K562 (cell line): ENCODE results near the gene CA6. TPM values are rescaled to one million over a fixed set of nuclear protein-coding genes. Genes with fewer than 3 reads are reported as not detected.
A peak's percentile ranks its signal among the peaks of the same experiment; 100 is the strongest.

ENCODE experiments used
- HOXB6 ChIP-seq: fragments of 250-450 bp; sonication (Bioruptor Pico); IDR thresholded peaks from 2 replicates; pipeline ENCODE4 v1.5.1; 2022; ENCODE audit warnings: mild to moderate bottlenecking, borderline replicate concordance
- RB1 ChIP-seq: fragments of 450-650 bp; IDR thresholded peaks from 2 replicates; pipeline ENCODE4 v1.6.1; 2017; ENCODE audit warnings: low read depth, mild to moderate bottlenecking
- YY1 ChIP-seq, 3 experiments: IDR thresholded peaks; 2 replicates each; pipeline ENCODE4 v1.6.1; 2011; ENCODE audit warnings: low read length in 2 of 3, mild to moderate bottlenecking in 2 of 3, moderate library complexity in 2 of 3, borderline replicate concordance in 1 of 3, control low read depth in 1 of 3, low read depth in 1 of 3; ENCODE audit not compliant: insufficient read depth in 3 of 3, insufficient replicate concordance in 2 of 3, control insufficient read depth in 1 of 3, insufficient read length in 1 of 3; ENCODE audit errors: extremely low read depth in 1 of 3
- ZNF347 ChIP-seq: fragments of 450-650 bp; formaldehyde crosslinking; IDR thresholded peaks from 2 replicates; pipeline ENCODE4 v1.4.0; 2020; ENCODE audit warnings: low read depth, mild to moderate bottlenecking, moderate library complexity
- ZNF384 ChIP-seq: IDR thresholded peaks from 2 replicates; pipeline ENCODE4 v1.6.1; 2012; ENCODE audit warnings: low read depth, low read length, improper control_type of control experiment
- polyA plus RNA-seq, 8 experiments: library from polyadenylated mRNA; depleted of rRNA in 4 of 8; stranded (reverse) in 5 of 8; unstranded in 3 of 8; fragments of >200 nt; fragmentation: Nextera tagmentation in 2 of 8; fragmentation: Illumina TruSeq in 1 of 8; extraction: Ambion mirVana in 2 of 8; extraction: Trizol in 1 of 8; gene quantifications; 2 replicates each; pipeline versions ENCODE4 v1.2.1 to v1.2.3, GENCODE V29; 2011 to 2014; ENCODE audit warnings: inconsistent platforms in 1 of 8, missing spikeins in 1 of 8
- total RNA-seq, 7 experiments: library from RNA; depleted of rRNA in 6 of 7; stranded (reverse); fragments of >200 nt in 6 of 7; fragmentation: Illumina TruSeq in 2 of 7; extraction: Trizol in 2 of 7; gene quantifications; 2 replicates each; pipeline versions ENCODE4 v1.2.1 to v1.2.3, GENCODE V29; 2011 to 2021; ENCODE audit warnings: low replicate concordance in 1 of 7
- TF ChIP-seq, protein P1 (sequence below): fragments of 150-350 bp; conservative IDR thresholded peaks from 2 replicates; pipeline ENCODE4 v1.6.1; 2014; ENCODE audit warnings: low read length

Gene CA6
- total and polyA plus RNA-seq, 9 of the 15 experiments (the other 6 are each of a cell fraction or from before 2014, with no cell fraction given), result not detected

DNA sequence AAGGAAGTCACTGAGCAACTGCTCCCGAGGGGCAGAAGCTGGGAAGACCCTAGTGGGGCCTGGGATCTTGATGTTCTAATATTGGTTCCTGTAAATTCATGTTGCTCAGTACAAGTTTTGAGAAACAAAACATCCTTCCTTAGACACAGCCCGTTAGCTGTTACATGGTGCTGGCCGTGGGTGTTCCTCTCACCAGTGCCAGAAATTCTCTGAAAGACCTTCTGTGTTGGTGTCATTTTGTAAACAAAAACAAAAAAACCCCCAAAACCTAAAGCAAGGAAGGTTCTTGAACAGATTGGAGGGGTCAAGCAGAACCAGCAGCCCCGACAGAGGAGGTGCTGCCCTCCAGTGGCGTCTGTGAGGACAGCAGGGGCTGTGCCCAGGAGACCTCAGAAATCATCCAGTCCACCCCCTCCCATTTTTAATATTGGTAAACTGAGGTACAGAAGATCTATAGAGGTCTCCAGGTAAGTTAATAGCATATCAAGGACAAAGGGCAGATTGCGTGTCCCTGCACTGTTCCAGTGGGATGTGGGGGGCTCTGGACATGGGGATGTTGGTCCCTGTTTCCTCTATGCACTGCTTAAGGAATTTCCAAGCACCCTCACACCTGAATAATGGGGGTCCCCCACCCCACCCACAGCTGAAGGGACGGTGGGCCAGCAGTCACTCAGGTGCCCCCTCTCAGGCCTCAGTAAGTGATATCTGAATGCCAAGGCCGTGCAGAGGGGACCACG, 42.4 kb downstream of the CA6 start (continued):
- TF ChIP-seq ZNF347 (CRISPR knock-in tag) (no peak), RB1 (0 out of 2 replicates have a peak, but pooled peaks have one; percentile 26), ZNF384 (no peak), HOXB6 (CRISPR knock-in tag) (no peak), YY1 (IDR thresholded peaks at IDR 0.05; ENCODE audit: borderline replicate concordance in 1 of 3, control insufficient read depth in 1 of 3, extremely low read depth in 1 of 3, insufficient read depth in 3 of 3, insufficient read length in 1 of 3, insufficient replicate concordance in 2 of 3, low read depth in 1 of 3, low read length in 2 of 3) (no peak)
- TF ChIP-seq, protein P1, sequence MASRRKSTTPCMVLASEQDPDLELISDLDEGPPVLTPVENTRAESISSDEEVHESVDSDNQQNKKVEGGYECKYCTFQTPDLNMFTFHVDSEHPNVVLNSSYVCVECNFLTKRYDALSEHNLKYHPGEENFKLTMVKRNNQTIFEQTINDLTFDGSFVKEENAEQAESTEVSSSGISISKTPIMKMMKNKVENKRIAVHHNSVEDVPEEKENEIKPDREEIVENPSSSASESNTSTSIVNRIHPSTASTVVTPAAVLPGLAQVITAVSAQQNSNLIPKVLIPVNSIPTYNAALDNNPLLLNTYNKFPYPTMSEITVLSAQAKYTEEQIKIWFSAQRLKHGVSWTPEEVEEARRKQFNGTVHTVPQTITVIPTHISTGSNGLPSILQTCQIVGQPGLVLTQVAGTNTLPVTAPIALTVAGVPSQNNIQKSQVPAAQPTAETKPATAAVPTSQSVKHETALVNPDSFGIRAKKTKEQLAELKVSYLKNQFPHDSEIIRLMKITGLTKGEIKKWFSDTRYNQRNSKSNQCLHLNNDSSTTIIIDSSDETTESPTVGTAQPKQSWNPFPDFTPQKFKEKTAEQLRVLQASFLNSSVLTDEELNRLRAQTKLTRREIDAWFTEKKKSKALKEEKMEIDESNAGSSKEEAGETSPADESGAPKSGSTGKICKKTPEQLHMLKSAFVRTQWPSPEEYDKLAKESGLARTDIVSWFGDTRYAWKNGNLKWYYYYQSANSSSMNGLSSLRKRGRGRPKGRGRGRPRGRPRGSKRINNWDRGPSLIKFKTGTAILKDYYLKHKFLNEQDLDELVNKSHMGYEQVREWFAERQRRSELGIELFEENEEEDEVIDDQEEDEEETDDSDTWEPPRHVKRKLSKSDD, result 0 out of 2 replicates have a peak, but pooled peaks have one; percentile 51
